ENCODE data around the gene PCOLCE2.

PCOLCE2 gene

DNA sequence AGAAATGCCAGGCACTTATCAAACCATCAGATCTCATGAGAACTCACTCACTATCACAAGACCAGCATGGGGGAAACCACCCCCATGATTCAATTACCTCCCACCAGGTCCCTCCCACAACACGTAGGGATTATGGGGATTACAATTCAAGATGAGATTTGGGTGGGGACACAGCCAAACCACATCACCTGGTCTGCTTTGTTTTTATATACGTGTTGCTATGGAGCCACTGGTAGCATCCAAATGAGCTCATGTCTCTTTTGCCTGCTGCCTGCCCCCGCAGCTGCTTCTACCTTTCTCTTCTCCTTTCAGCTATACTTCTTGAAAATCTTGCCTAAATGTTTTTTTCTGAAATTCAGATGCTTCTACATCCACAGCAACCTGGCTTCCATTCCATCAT is 26.8 kb upstream of the PCOLCE2 start:
- no peak for TF ChIP-seq CEBPB (IDR thresholded peaks at IDR 0.05)
- no peak for TF ChIP-seq TCF12 (IDR thresholded peaks at IDR 0.05; ENCODE audit: low read depth)
- no peak for TF ChIP-seq NFIC (IDR thresholded peaks at IDR 0.05)
- no peak for TF ChIP-seq TEAD4 (IDR thresholded peaks at IDR 0.05)
- TF ChIP-seq MAX (IDR thresholded peaks at IDR 0.05) = no peak
- TF ChIP-seq EP300 (IDR thresholded peaks at IDR 0.05; ENCODE audit: borderline replicate concordance) = no peak
- no peak for TF ChIP-seq ZBTB7A (IDR thresholded peaks at IDR 0.05; ENCODE audit: low read depth)
- no peak for TF ChIP-seq FOXM1 (IDR thresholded peaks at IDR 0.05; ENCODE audit: borderline replicate concordance, low read depth)
- no peak for TF ChIP-seq EGR1 (IDR thresholded peaks at IDR 0.05)
- TF ChIP-seq RAD21 (IDR thresholded peaks at IDR 0.05; ENCODE audit: low read depth) = no peak
- no peak for TF ChIP-seq TAF1 (IDR thresholded peaks at IDR 0.05; ENCODE audit: low read depth)
- TF ChIP-seq REST (IDR thresholded peaks at IDR 0.05; ENCODE audit: low read depth) = no peak
- TF ChIP-seq CREB1 (IDR thresholded peaks at IDR 0.05; ENCODE audit: low read depth) = no peak
- no peak for TF ChIP-seq YY1 (IDR thresholded peaks at IDR 0.05; ENCODE audit: low read depth)
- no peak for TF ChIP-seq USF1 (IDR thresholded peaks at IDR 0.05)

DNA sequence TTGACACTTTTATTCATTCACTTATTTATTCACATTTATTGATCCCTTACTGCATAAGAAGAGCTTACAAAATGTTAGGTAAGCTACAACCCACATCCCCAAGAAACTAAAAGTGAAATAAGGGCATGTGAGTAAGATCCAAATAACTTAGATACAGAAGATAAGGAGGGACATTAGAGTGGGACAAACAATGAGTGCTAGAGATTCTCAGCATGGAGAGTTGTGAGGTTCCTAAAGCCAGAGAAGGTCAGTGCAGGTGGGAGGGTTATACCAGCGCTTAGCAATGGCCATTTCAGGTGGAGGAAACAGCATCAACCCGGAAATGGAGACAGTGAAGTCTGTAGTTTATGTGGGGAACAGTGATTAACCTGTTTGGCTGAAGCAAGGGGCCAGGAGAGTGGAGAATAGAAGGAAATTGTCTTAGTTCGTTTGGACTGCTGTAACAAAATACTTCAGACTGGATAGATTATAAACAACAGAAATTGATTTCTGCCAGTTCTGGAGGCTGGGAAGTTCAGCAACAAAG is 25.5 kb upstream of the PCOLCE2 start:
- TF ChIP-seq NFIC (IDR thresholded peaks at IDR 0.05) (no peak), EP300 (IDR thresholded peaks at IDR 0.05; ENCODE audit: borderline replicate concordance) (no peak), FOXM1 (IDR thresholded peaks at IDR 0.05; ENCODE audit: borderline replicate concordance, low read depth) (no peak), MAX (IDR thresholded peaks at IDR 0.05) (no peak), TCF12 (IDR thresholded peaks at IDR 0.05; ENCODE audit: low read depth) (no peak), YY1 (IDR thresholded peaks at IDR 0.05; ENCODE audit: low read depth) (no peak), RAD21 (IDR thresholded peaks at IDR 0.05; ENCODE audit: low read depth) (no peak), REST (IDR thresholded peaks at IDR 0.05; ENCODE audit: low read depth) (no peak), TAF1 (IDR thresholded peaks at IDR 0.05; ENCODE audit: low read depth) (no peak), EGR1 (IDR thresholded peaks at IDR 0.05) (no peak), TEAD4 (IDR thresholded peaks at IDR 0.05) (no peak), CREB1 (IDR thresholded peaks at IDR 0.05; ENCODE audit: low read depth) (no peak), CEBPB (IDR thresholded peaks at IDR 0.05) (no peak)

DNA sequence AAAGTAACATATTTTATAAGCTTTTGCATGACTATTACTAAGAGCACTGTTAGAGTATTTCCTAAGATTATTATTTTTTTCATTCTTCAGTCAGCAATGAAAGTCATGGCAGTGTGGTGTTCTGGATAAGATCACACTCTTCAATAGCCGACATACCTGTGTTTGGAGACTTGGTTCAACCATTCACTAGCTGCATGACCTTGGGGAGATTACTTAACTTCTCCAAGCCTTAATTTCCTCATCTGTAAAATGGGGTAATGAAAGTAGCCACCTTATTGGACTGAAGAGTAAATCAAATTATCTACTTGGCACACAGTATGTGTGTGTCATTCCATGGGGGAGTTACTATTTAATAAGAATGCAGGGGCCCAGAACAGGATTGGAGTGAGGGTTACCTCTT is 24.5 kb upstream of the PCOLCE2 start:
- TF ChIP-seq YY1 (IDR thresholded peaks at IDR 0.05; ENCODE audit: low read depth) = no peak
- TF ChIP-seq REST (IDR thresholded peaks at IDR 0.05; ENCODE audit: low read depth) = no peak
- no peak for TF ChIP-seq NFIC (IDR thresholded peaks at IDR 0.05)
- TF ChIP-seq EGR1 (IDR thresholded peaks at IDR 0.05) = no peak
- no peak for TF ChIP-seq CREB1 (IDR thresholded peaks at IDR 0.05; ENCODE audit: low read depth)
- TF ChIP-seq TAF1 (IDR thresholded peaks at IDR 0.05; ENCODE audit: low read depth) = no peak
- no peak for TF ChIP-seq TEAD4 (IDR thresholded peaks at IDR 0.05)
- no peak for TF ChIP-seq RAD21 (IDR thresholded peaks at IDR 0.05; ENCODE audit: low read depth)
- no peak for TF ChIP-seq MAX (IDR thresholded peaks at IDR 0.05)
- TF ChIP-seq EP300 (IDR thresholded peaks at IDR 0.05; ENCODE audit: borderline replicate concordance) = no peak
- TF ChIP-seq CEBPB (IDR thresholded peaks at IDR 0.05) = no peak
- no peak for TF ChIP-seq ZBTB7A (IDR thresholded peaks at IDR 0.05; ENCODE audit: low read depth)
- TF ChIP-seq USF1 (IDR thresholded peaks at IDR 0.05) = no peak
- no peak for TF ChIP-seq TCF12 (IDR thresholded peaks at IDR 0.05; ENCODE audit: low read depth)
- no peak for TF ChIP-seq FOXM1 (IDR thresholded peaks at IDR 0.05; ENCODE audit: borderline replicate concordance, low read depth)
